DMS53 treated with DMSO at 0.1 percent for 48 hours (cell line): ENCODE measurements around the gene VTI1B.
A peak's percentile ranks its signal among the peaks of the same experiment; 100 is the strongest.
"Not testable (repeated sequence)": the region's sequence is repeated elsewhere in the genome, so short reads cannot be mapped to it uniquely, and the experiment has no call there.

Source experiments
- DNase-seq: peaks from one replicate; lab custom pipeline; 2025; ENCODE audit not compliant: unreplicated experiment; lab: John Stamatoyannopoulos, UW

Gene VTI1B

DNA sequence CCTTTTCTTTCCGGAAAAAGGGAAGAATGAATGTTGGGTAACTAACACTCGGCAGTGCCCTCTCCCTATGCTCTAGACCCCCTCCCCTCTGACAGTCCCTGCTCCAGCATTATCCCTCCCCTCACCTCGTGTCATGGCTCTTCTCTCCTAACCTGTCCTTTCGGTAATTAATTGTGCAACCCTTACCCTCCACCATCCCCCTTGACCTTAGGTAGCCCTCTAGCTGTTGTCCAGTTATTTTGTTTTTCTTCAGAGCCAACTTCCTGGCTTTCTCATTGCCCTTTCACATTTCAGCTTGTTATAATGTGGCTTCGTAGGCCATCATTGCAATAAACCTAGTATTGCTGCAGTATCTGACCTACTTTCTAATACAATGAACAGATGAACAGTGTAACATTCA is 43.5 kb downstream of the VTI1B start:
- no peak for DNase-seq

DNA sequence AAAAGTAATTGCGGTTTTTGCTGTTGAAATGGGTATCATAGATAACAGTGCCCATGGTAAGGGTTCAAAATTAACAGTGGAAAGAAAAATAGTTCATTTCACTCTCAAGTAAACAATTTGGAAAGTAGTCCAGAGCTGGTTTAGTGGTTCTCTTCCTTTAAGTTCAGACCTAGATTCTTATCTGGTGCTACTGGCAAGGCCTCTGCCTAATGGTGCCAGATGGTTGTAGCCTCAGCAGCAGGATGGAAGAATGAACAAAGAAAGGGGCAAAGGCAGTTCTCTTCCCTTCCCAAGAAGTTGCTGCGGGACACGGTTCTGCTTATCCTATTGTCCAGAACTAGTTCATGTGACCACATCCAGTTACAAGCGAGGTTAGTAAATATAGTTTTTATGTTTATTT is 44.2 kb downstream of the VTI1B start:
- no peak for DNase-seq

DNA sequence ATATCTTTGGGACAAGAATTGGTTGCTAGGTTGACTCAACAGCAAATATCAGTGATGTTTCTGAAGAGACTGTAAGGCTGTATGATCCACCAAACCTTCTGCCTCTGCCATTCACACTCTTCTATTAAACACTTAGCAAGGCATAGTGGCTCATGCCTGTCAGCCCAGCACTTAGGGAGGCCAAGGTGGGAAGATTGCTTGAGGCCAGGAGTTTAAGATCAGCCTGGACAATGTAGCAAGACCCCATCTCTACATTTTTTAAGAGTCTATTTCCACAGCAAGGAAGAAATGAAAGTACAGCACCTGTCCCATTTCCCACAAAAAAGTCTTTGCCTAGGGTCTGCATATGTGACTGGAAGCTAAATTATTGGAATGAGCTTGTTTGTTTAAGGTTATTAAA is 46.9 kb downstream of the VTI1B start:
- DNase-seq, result no peak

DNA sequence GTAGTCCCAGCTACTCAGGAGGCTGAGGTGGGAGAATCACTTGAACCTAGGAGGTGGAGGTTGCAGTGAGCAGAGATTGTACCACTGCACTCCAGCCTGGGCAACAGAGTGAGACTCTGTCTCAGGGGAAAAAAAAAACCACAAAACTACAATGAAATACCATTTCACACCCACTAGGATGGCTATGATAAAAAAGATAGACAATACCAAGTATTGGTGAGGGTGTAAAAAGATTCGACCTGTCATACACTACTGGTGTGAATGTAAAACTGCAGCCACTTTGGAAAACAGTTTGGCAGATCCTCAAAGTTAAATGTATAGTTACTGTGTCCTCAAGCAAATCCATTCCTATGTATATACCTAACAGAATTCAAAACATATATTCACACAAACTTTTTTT is 48.3 kb downstream of the VTI1B start:
- not testable (repeated sequence) for DNase-seq

DNA sequence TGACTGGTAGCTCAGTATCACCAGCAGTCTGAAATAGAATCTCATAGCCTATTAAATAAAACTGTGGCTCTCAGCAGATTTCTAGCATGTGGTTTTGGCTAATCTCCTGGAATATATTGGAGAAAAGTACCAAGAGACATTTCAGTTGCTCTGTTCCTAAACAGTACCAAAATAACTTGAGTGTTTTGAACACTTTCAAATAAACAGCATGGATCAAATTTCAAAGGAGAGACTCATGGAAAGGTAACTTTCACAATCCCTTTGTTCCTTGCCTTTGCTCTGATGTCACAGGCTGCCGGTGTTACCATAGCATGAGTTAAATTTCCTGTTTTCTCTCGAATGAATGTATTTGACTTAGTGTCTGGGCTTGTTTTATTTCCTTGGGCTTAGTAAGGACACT is 51.3 kb downstream of the VTI1B start:
- peak; percentile 65 for DNase-seq

DNA sequence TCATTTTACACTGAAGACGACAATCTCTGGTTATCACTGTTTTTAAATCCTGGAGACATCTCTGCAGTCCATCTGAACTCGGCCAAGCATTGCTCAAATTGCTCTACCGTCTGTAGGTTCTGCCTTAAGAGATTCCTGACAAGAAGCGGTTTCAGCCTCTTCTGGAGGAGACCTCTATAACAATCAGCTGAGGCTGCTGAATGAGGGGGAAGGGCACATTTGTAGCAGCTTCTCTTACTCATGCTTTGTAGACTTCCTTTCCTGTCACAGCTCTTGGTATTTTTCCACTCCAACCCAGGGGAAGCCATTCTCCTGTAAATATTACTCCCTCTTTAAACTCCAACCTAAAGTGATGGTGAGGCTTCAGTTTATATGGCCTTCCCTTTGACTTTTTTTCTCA is 51.8 kb downstream of the VTI1B start:
- peak; percentile 71 for DNase-seq

DNA sequence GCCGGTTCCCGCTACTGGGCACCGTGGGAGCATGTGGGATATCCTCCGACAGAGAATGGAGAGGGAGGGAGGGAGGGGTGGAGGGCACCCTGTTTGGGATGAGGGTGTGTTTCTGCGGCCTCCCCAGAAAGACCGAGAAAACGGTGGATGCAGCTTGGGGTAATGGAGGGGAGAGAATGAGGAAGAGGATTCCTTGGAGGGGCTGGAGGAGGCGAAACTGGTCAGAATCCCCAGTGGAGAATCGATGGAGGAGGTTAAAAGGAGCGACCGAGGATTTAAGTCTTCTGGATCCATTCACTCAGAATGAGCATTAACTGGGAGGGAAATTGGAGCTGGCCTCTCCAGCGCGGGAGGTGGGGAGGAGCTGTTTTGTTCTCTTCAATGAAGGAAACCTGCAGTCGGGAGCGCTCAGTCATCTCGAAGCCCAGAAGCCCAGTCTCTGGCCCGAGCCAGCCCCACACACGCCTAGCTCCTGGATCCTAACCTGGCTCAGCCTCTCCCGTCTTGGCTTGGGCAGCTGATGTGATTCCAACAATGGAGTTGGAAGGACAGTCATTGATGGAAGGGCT is 54.1 kb downstream of the VTI1B start:
- DNase-seq, result no peak

DNA sequence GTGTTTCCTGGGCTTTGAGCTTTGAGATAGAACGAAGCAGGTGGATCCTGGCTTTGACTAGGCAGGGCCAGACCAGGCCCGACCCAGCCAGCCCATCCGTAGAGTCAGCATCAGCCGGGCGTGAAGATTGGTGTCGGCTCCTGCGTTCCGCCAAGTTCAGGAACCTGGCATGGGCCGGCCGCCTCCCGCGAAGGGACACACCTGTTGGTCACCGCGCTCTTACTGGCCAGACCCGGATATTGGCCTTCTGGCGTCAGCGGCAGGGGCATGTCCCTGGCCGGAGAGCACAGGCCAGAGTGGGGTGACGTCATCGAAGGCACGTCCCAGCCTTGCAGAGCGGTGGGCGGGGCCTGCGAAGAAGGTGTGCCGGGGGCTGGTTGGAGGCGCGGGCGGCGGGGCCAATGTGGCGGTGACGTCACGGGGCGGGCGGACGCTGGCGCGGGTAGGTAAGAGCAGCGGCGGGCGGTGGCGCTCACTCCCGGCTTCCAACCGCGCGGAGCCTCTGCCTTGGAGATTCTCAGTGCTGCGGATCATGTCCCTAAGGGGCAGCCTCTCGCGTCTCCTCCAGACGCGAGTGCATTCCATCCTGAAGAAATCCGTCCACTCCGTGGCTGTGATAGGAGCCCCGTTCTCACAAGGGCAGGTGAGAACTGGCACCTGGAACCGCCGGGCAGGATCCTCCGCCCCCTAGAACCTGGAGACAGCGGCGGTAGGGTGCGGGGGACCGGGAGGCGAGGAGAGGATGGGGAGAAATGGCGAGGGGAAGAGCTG is 54.8 kb downstream of the VTI1B start, which contains the start of gene ARG2:
ARG2 (plus strand) TSS at position 475 of the 771 bp plus-strand sequence; CDS start at position 533, 58 bp downstream.
- DNase-seq, result peak; percentile 91

DNA sequence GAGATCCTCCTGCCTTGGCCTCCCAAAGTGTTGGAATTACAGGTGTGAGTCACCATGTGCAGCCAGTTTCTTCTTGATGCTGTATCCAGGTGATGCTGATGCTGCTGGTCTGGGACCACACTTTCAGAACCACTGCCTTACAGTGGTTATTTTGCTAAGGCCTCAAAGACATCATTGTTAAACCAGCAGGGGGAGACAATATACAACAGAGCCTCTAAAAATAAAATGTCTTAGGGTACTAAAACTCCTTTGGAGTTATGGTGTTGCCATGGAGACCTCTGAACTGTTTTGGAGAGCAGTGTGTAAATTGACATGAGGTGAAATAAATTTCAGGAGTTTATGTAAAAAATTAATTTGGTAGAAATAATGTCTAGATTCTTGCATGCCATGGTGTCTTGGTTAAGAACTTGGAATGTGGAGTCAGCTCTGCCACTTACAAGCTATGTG is 55.8 kb downstream of the VTI1B start:
- peak; percentile 43 for DNase-seq

DNA sequence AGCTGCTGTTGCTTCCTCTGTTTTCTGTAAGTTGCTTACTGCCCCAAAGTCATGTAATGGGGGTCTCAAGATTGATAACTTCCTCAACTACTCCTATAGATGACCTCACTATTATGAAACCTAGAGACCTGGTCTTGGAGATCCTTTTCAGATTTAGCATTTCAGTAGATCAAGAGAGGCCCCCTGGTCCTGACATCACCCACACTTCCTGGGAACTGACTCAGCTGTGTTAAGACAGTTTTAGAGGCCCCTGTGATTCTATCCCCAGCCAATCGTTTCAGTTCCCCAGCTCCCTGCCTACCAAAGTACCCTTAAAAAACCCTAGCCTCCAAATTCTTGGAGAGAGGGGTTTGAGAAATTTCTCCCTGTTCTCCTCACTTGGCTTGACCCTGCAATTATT is 63.9 kb downstream of the VTI1B start:
- DNase-seq, result no peak

DNA sequence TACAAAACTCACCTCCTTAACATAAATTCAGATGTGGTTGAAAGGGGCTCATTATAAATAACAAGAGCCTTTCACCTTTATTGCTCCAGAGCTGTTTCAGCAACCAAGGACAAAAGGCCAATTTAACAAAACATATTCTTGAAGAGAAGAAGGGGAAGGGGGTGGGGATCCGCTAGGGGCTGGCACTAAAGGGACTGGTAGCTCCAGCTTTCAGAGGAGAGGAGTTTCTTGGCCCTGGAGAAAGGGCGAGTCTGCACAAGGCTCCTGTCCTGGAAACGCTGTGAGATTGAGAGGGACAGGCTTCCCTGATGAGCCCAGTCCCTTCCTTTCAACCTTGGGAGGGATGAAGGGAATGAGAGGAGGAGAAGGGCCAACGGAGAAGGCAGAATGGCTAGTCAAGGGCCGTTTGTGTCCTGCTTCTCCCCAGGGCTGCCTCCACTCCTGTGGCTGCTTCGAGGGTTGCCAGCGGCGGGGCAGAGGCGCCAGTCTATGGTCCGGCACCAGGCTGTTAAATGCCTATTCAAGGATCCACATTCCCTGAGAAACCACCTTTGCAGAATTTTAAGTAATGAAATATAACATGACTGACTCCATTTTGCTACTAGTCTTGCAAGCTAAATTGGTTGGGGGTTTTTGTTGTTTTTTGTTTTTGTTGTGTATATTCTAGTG is 64.7 kb downstream of the VTI1B start:
- DNase-seq, result no peak

DNA sequence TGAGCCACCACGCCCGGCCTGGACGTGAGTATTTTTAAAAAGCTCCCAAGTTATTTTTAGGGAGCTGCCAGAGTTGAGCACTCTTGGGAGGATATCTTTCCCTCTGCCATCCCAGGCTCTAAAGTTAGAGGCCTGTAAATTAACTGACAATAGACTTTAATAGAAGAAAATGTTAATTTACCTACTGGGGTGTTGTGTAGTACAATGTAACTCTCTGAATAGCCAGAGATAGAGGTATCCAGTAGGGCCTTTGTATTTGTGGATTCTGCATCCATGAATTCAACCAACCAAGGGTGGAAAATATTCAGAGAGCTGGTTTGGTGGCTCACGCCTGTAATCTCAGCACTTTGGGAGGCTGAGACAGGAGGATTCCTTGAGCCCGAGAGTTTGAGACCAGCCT is 66.8 kb downstream of the VTI1B start:
- DNase-seq, result no peak

DNA sequence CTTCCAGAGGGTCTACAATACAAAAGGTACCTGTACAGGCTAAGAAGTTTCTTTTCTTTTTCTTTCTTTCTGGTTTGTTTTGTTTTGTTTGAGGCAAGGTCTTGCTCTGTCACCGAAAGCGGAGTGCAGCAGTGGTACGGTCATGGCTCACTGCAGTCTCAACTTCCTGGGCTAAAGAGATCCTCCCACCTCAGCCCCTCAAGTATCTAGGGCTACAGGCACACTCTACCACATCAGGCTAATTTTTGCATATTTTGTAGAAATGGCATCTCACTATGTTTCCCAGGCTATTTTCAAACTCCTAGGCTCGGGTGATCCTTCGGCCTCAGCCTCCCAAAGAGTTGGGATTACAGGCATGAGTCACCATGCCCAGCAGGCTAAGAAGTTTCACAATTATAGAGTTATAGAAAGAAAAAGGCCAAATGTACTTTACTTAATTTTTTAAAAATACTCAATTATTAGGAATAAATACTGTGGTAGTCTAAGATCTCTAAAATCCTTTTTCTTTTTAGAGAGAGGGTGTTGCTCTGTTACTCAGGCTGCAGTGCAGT is 71.4 kb downstream of the VTI1B start:
- no peak for DNase-seq

DNA sequence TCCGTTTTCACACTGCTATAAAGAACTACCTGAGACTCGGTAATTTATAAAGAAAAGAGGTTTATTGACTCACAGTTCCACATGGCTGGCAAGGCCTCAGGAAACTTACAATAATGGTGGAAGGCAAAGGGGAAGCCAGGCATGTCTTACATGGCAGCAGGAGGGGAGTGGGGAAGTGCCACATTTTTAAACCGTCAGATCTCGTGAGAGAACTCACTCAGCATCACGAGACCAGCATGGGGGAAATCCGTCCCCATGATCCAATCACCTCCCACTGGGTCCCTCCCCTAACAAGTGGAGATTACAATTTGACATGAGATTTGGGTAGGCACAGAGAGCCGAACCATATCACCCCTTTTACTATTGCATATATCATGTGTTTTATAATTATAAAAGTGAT is 72.4 kb downstream of the VTI1B start:
- no peak for DNase-seq

DNA sequence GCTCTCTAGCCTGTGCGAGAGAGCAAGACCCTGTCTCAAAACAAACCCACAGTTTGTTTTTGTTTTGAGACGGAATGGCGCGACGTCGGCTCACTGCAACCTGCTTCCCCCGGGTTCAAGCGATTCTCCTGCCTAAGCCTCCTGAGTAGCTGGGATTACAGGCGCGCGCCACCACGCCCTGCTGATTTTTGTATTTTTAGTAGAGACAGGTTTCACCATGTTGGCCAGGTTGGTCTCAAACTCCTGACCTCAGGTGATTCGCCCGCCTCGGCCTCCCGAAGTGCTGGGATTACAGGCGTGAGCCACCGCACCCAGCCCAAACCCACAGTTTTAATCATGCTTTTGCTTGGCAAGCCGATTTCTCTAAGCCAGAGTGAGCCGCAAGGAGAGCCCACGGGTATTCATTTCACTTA is 73.9 kb downstream of the VTI1B start:
- DNase-seq, result not testable (repeated sequence)

DNA sequence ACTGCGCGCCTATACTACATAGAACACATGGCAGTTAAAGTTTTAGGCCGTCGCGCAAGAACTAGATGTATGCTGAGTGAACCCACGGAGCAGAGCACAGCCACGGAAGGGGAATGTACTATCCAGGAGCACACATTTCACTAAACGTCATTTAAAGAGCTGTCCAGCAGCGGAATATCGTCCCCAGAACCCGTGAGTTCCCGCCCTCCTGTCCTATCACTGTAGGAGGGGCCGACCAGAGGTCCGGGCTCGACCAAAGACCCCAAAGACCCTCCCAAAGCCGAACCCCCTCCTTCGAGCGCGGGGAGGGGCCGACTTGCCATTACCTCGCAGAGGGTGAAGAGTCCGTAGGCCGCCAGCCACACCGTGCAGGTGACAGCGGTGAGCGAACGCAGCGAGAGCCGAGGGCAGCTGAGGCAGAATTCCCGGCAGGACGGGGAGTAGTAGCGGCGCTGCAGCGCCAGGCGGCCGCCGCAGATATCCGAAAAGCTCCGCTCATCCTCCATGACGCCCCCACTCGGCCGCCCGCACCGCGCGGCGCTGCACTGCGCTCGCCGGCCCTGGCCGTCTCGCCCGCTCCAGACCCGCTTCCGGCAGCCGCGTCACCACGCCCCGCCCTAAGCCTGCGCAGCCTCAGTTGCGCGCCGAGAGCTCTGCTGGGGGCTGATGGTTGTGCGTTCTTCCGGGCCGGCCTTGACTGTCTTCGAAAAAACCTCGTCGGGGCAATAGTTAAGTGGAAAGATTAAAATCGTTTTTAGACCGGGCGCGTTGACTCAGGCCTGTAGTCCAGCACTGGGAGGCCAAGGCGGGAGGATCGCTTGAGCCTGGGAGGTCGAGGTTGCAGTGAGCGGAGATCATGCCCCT is 74.5 kb downstream of the VTI1B start, which contains the start of gene PIGH:
PIGH (minus strand) TSS at position 571 of the 864 bp plus-strand sequence; CDS start at position 506, 65 bp downstream.
- DNase-seq, result peak; percentile 25
